Measurements from ENCODE around the gene CFAP91. TPM values are rescaled to one million over a fixed set of nuclear protein-coding genes. Genes with fewer than 3 reads are reported as not detected.

The CFAP91 gene
- total and polyA plus RNA-seq, 9 of the 15 experiments (the other 6 are each of a cell fraction or from before 2014, with no cell fraction given), result not detected

DNA sequence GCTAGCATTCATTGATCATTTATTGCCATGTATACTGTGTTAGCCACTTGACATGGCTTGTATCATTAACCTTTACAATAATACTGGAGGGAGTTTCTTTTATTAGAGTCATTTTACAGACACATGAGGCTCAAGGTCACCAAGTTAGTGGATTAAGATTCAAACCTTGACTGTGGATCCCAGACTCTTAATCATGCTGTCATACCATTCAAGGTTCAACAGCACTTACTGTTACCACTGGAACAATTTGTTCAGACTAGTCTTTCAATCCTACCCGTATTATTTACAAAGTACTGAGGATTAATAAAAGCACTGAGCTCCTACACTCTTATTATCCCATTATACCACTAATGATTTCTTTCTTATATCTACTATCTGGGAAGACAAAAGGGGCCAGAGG is 26.8 kb upstream of the CFAP91 start:
- in situ Hi-C loops (cut with MboI), result loop anchor here (25.0 kb wide), 2 partner anchors 539 to 789 kb away; partner anchors contain the start of gene TEX55
- ChIA-PET CTCF (ENCODE audit: low intra/inter-chr PET ratio) (no interaction called here), POLR2A (interaction anchor here (1.3 to 1.6 kb wide), 3 partner anchors 13 to 18 kb away, joined by 3 to 4 read pairs (median 3); no protein-coding TSS in a partner anchor)
- BruUV-seq (replicated peaks), result no TSS peak
- H3K79me2 ChIP-seq (ENCODE audit: control insufficient read depth, insufficient read depth, low read length), result peaks cover 17% of the 10 kb centered on the region
- peak overlapping the region; percentile 81 for H3K4me2 ChIP-seq (ENCODE audit: insufficient read depth, low read length)
- FAIRE-seq (peak; percentile 44), DNase-seq (ENCODE audit: extremely low read depth in 1 of 4, low spot score in 3 of 4) (no peak), ATAC-seq (no peak)
- TF ChIP-seq, protein P1, sequence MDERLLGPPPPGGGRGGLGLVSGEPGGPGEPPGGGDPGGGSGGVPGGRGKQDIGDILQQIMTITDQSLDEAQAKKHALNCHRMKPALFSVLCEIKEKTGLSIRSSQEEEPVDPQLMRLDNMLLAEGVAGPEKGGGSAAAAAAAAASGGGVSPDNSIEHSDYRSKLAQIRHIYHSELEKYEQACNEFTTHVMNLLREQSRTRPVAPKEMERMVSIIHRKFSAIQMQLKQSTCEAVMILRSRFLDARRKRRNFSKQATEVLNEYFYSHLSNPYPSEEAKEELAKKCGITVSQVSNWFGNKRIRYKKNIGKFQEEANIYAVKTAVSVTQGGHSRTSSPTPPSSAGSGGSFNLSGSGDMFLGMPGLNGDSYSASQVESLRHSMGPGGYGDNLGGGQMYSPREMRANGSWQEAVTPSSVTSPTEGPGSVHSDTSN (CRISPR knock-in tag; IDR thresholded peaks at IDR 0.05; ENCODE audit: low read depth), result no peak
- TF ChIP-seq, protein P1 (tag; conservative IDR thresholded peaks at IDR 0.05; ENCODE audit: low read depth), result peak; percentile 48; the same call in 1 of the 2 replicates
- no peak for TF ChIP-seq CREB1 (IDR thresholded peaks at IDR 0.05)
- TF ChIP-seq CREB1 (CRISPR knock-in tag; IDR thresholded peaks at IDR 0.05), result no peak
- TF ChIP-seq, protein P2, sequence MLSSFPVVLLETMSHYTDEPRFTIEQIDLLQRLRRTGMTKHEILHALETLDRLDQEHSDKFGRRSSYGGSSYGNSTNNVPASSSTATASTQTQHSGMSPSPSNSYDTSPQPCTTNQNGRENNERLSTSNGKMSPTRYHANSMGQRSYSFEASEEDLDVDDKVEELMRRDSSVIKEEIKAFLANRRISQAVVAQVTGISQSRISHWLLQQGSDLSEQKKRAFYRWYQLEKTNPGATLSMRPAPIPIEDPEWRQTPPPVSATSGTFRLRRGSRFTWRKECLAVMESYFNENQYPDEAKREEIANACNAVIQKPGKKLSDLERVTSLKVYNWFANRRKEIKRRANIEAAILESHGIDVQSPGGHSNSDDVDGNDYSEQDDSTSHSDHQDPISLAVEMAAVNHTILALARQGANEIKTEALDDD (IDR thresholded peaks at IDR 0.05), result 0 out of 2 replicates have a peak, but pooled peaks have one; percentile 23
- TF ChIP-seq MEIS2 (IDR thresholded peaks at IDR 0.05; ENCODE audit: partially characterized antibody), result peak; percentile 57
- TF ChIP-seq ERF (CRISPR knock-in tag; IDR thresholded peaks at IDR 0.05), result no peak
- no peak for TF ChIP-seq ZBTB1 (CRISPR knock-in tag; IDR thresholded peaks at IDR 0.05; ENCODE audit: borderline replicate concordance, low read depth)
- H3K9me1 ChIP-seq (ENCODE audit: control insufficient read depth, insufficient read depth, low read length), result no peaks in the 10 kb centered on the region
- peaks cover 0 to 11% of the 10 kb centered on the region in 2 experiments; a peak in 3 of 5 replicates for H3K4me1 ChIP-seq (replicated peaks in 1 of 2; ENCODE audit: control insufficient read depth in 2 of 2, insufficient read depth in 2 of 2, low read length in 2 of 2)
- H3K36me3 ChIP-seq (ENCODE audit: control insufficient read depth, insufficient read depth, low read length), result peaks cover 33% of the 10 kb centered on the region; the same call in 2 of the 3 replicates
- H3K4me3 ChIP-seq, result peak overlapping the region; percentile 58
- H3K9ac ChIP-seq (ENCODE audit: insufficient read depth in 1 of 2, low read depth in 2 of 2, low read length in 2 of 2), result peak overlapping the region; percentile 26 to 73; a peak in 3 of 4 replicates
- H3K27me3 ChIP-seq (ENCODE audit: control insufficient read depth in 2 of 2, insufficient read depth in 2 of 2, low read length in 2 of 2), result no peaks in the 10 kb centered on the region
- H4K20me1 ChIP-seq (replicated peaks; ENCODE audit: control insufficient read depth, insufficient read depth, low read length), result no peaks in the 10 kb centered on the region
- 7% methylated on average over 1 of the region's 1 CpG for WGBS (ENCODE audit: insufficient coverage, low coverage, missing lambda C conversion rate)
- H2AFZ ChIP-seq (ENCODE audit: low read depth, low read length), result peak overlapping the region; percentile 80
- peak overlapping the region; percentile 94; the same call in 2 of the 3 replicates for H3K27ac ChIP-seq (ENCODE audit: extremely low read depth, low read depth, low read length)
- no peaks in the 10 kb centered on the region for H3K9me3 ChIP-seq (replicated peaks; ENCODE audit: control insufficient read depth, insufficient read depth, low read depth, low read length)
- intact Hi-C loops (cut with micrococcal nuclease), result loop anchor here (5.0 kb wide), 3 partner anchors 39 to 174 kb away; partner anchors contain the start of gene CD80
